CD4-positive, CD25-positive, alpha-beta regulatory T cell (primary cell): ENCODE results near the gene EIF4A3. TPM values are rescaled to one million over a fixed set of nuclear protein-coding genes. Genes with fewer than 3 reads are reported as not detected.
A peak's percentile ranks its signal among the peaks of the same experiment; 100 is the strongest.
"Not testable (repeated sequence)": the region's sequence is repeated elsewhere in the genome, so short reads cannot be mapped to it uniquely, and the experiment has no call there.

ENCODE experiments used
- ATAC-seq, 2 donors: fragments of 150-1000 bp; cut with Tn5 transposase; one replicate each; pipeline ENCODE4 v1.10.0; 2021; ENCODE audit warnings: low read depth in 2 of 2, moderate number of reproducible peaks in 2 of 2, moderate library complexity in 1 of 2
- DNase-seq, 3 donors: peaks; one replicate each; pipeline versions ENCODE4 v3.0.0 to v3.0.0-alpha.2; 2012 to 2022; ENCODE audit warnings: mixed read lengths in 1 of 3
- H3K27ac ChIP-seq: one replicate; pipeline ENCODE4 v1.7.0; 2013; ENCODE audit warnings: mild to moderate bottlenecking, low read length; ENCODE audit not compliant: insufficient read depth, poor library complexity, severe bottlenecking
- H3K27me3 ChIP-seq: one replicate; pipeline ENCODE4 v1.7.0; 2013; ENCODE audit warnings: low read length; ENCODE audit not compliant: control insufficient read depth, insufficient read depth
- H3K36me3 ChIP-seq: one replicate; pipeline ENCODE4 v1.7.0; 2013; ENCODE audit warnings: mild to moderate bottlenecking, low read length, moderate library complexity; ENCODE audit not compliant: control insufficient read depth, insufficient read depth
- H3K4me1 ChIP-seq: 2 replicates; pipeline ENCODE4 v1.7.0; 2013; ENCODE audit warnings: mild to moderate bottlenecking, low read length; ENCODE audit not compliant: insufficient read depth, control insufficient read depth, poor library complexity, severe bottlenecking
- H3K4me3 ChIP-seq: one replicate; pipeline ENCODE4 v1.7.0; 2013; ENCODE audit warnings: low read depth, mild to moderate bottlenecking, low read length, moderate library complexity
- H3K9me3 ChIP-seq, 2 experiments: 1 replicate in 1 of 2; 2 replicates in 1 of 2; pipeline ENCODE4 v1.7.0; 2013; ENCODE audit warnings: low read length in 2 of 2, mild to moderate bottlenecking in 1 of 2, moderate library complexity in 1 of 2; ENCODE audit not compliant: control insufficient read depth in 2 of 2
- H3K27ac Mint-ChIP-seq, 3 donors: one replicate each; pipeline ENCODE4 v1.8.0; 2020 to 2022; ENCODE audit warnings: mild to moderate bottlenecking in 3 of 3, mixed read lengths in 3 of 3, moderate library complexity in 2 of 3
- H3K27me3 Mint-ChIP-seq: one replicate; pipeline ENCODE4 v1.8.0; 2022; ENCODE audit warnings: mild to moderate bottlenecking, mixed read lengths
- H3K36me3 Mint-ChIP-seq: one replicate; pipeline ENCODE4 v1.8.0; 2020; ENCODE audit warnings: mixed read lengths
- H3K4me1 Mint-ChIP-seq, 4 donors: one replicate each; pipeline ENCODE4 v1.8.0; 2020 to 2022; ENCODE audit warnings: mixed read lengths in 4 of 4, mild to moderate bottlenecking in 1 of 4
- H3K4me3 Mint-ChIP-seq, 4 donors: one replicate each; pipeline ENCODE4 v1.8.0; 2020 to 2022; ENCODE audit warnings: mild to moderate bottlenecking in 4 of 4, mixed read lengths in 4 of 4, moderate library complexity in 3 of 4
- H3K9me3 Mint-ChIP-seq, 7 donors: one replicate each; pipeline ENCODE4 v1.8.0; 2020 to 2022; ENCODE audit warnings: mixed read lengths in 7 of 7, mild to moderate bottlenecking in 3 of 7, moderate library complexity in 2 of 7
- polyA plus RNA-seq, 4 donors: library from polyadenylated mRNA; unstranded; fragments of 300-500 nt; fragmentation: Illumina TruSeq; gene quantifications; one replicate each; pipeline ENCODE4 v1.2.3, GENCODE V29; 2021
- total RNA-seq: library from RNA; stranded (reverse); gene quantifications from one replicate; pipeline ENCODE4 v1.2.3, GENCODE V29; 2022

Gene EIF4A3
- total and polyA plus RNA-seq, 5 donors from 2014 or later, result 91.7 to 122 (median 108) TPM

DNA sequence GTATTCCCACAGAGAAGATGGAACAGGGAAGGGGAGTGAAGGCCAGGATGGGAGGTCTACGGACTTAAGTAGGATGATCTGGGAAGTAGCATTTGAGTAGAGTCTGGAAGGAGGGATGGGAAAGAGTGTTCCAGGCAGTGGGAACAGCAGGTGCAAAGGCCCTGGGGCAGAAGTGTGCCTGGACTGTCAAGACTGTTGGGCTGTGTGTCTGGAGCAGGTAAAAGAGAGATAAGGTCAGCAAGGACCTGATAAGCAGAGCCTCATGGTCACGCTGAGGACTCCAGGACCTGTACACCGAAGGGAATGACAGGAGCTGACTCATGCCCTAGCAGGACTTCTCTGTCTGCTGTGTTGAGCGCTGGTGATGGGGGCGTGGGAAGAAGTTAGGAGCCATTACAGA is 22.2 kb upstream of the EIF4A3 start:
- H3K4me1 ChIP-seq, result no peaks in the 10 kb centered on the region
- DNase-seq (no peak), ATAC-seq (no peak)
- H3K4me1 Mint-ChIP-seq, result no peaks in the 10 kb centered on the region
- H3K27me3 ChIP-seq, result no peaks in the 10 kb centered on the region
- H3K27ac ChIP-seq, result no peak overlapping the region
- peaks cover 0 to under 1% (median 0%) of the 10 kb centered on the region in 7 donors for H3K9me3 Mint-ChIP-seq
- no peak overlapping the region for H3K4me3 Mint-ChIP-seq
- H3K9me3 ChIP-seq, result no peaks in the 10 kb centered on the region
- no peaks in the 10 kb centered on the region for H3K36me3 ChIP-seq
- H3K36me3 Mint-ChIP-seq, result no peaks in the 10 kb centered on the region
- no peak overlapping the region for H3K27ac Mint-ChIP-seq
- no peak overlapping the region for H3K4me3 ChIP-seq
- peaks cover 9% of the 10 kb centered on the region for H3K27me3 Mint-ChIP-seq

DNA sequence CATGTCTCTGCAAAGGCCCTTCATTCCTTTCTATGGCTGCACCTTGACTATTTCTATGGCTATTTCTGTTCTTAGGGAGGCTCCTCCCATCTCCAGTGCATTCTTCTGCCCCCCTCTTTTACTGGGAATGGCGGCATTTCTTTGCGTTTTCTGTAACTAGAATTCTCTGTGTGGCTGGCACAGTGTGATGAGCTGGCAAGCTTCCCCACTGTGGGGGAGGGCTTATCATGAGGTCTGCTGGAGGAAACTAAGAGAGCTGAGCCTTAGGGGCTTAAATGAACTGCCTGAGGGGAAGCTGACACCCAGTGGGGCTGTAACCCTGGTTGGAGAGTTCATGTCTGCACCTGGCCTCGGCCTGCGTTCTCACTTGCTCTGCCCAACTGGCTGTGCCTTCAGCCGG is 21.4 kb upstream of the EIF4A3 start:
- no peaks in the 10 kb centered on the region for H3K36me3 Mint-ChIP-seq
- no peak for DNase-seq
- H3K4me3 ChIP-seq, result no peak overlapping the region
- no peak for ATAC-seq
- peaks cover 0 to 1% (median 0%) of the 10 kb centered on the region in 7 donors for H3K9me3 Mint-ChIP-seq
- H3K9me3 ChIP-seq, result no peaks in the 10 kb centered on the region
- no peaks in the 10 kb centered on the region for H3K4me1 Mint-ChIP-seq
- H3K27me3 ChIP-seq, result no peaks in the 10 kb centered on the region
- H3K4me3 Mint-ChIP-seq, result no peak overlapping the region
- no peak overlapping the region for H3K27ac Mint-ChIP-seq
- H3K36me3 ChIP-seq, result no peaks in the 10 kb centered on the region
- peaks cover 9% of the 10 kb centered on the region for H3K27me3 Mint-ChIP-seq
- H3K4me1 ChIP-seq, result no peaks in the 10 kb centered on the region
- no peak overlapping the region for H3K27ac ChIP-seq

DNA sequence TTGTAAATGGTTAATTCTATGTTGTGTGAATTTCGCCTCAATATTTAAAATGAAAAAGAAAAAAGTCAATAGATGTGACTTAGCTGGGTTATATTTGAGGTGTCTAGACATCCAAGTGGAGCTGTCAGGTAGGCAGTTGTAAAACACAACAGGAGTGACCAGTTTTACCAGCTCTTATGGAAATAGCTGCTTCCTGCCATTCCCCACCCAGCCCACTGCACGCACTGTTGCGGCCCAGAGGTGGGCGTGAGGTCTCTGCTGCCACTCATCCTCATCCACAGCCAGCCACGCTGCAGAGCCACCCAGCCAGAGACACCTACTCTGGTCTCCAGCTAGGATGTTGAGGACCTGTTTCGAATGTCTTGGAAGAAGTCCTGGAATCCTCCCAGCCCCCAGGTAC is 19.5 kb upstream of the EIF4A3 start:
- H3K27me3 ChIP-seq, result no peaks in the 10 kb centered on the region
- ATAC-seq, result no peak
- Mint-ChIP-seq H3K27me3 (peaks cover 10% of the 10 kb centered on the region), H3K4me1 (no peaks in the 10 kb centered on the region), H3K27ac (no peak overlapping the region), H3K36me3 (no peaks in the 10 kb centered on the region), H3K4me3 (no peak overlapping the region), H3K9me3 (peaks cover 0 to 1% (median 0%) of the 10 kb centered on the region in 7 donors)
- H3K4me1 ChIP-seq, result no peaks in the 10 kb centered on the region
- H3K4me3 ChIP-seq, result no peak overlapping the region
- H3K9me3 ChIP-seq, result no peaks in the 10 kb centered on the region
- no peak for DNase-seq
- H3K27ac ChIP-seq, result no peak overlapping the region
- no peaks in the 10 kb centered on the region for H3K36me3 ChIP-seq

DNA sequence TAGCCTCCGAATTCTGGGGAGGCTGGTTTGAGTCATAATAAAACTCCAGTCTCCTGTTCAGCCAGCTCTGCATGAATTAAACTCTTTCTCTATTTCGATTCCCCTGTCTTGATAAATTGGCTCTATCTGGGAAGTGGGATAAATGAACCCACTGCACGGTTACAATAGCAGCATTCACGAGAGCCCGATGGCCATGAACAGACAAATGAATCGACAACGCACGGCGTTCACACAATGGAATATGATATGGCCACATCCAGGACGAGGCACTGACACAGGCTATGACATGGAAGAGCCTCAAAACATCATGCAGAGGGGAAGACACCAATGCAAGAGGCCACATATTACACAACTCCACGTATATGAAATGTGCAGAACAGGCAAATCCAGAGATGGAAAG is 17.3 kb upstream of the EIF4A3 start:
- H3K36me3 ChIP-seq, result no peaks in the 10 kb centered on the region
- H3K27me3 Mint-ChIP-seq, result peaks cover 29% of the 10 kb centered on the region
- DNase-seq (no peak), ATAC-seq (no peak)
- H3K4me1 Mint-ChIP-seq, result no peaks in the 10 kb centered on the region
- H3K9me3 ChIP-seq, result no peaks in the 10 kb centered on the region
- H3K4me3 Mint-ChIP-seq, result no peak overlapping the region
- H3K27ac Mint-ChIP-seq, result peak overlapping the region in 1 of 3 donors; percentile 11
- no peaks in the 10 kb centered on the region for H3K27me3 ChIP-seq
- no peaks in the 10 kb centered on the region for H3K4me1 ChIP-seq
- H3K9me3 Mint-ChIP-seq, result peaks cover 0 to 1% (median 0%) of the 10 kb centered on the region in 7 donors
- H3K27ac ChIP-seq, result no peak overlapping the region
- no peak overlapping the region for H3K4me3 ChIP-seq
- no peaks in the 10 kb centered on the region for H3K36me3 Mint-ChIP-seq

DNA sequence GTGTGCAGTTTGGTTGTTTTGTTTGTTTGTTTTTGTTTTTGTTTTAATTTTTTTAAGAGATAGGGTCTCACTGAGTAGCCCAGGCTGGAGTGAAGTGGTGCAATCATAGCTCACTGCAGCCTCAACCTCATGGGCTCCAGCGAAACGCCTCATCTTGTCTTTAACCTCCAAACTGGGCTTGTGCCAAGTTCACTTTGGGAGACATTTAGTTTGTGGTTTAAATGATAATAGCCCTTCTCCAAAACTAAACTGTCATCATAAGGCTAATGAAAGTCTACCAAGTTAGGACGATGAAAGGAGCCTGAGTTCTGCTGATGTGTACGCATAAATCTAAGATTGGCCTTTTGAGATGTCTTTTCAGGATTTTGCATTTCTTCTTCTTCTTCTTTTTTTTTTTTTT is 16.4 kb upstream of the EIF4A3 start:
- Mint-ChIP-seq H3K36me3 (no peaks in the 10 kb centered on the region), H3K4me3 (no peak overlapping the region), H3K27ac (no peak overlapping the region), H3K27me3 (peaks cover 28% of the 10 kb centered on the region), H3K4me1 (no peaks in the 10 kb centered on the region), H3K9me3 (peaks cover 0 to 1% (median 0%) of the 10 kb centered on the region in 7 donors)
- no peak for DNase-seq
- no peaks in the 10 kb centered on the region for H3K27me3 ChIP-seq
- no peak overlapping the region for H3K4me3 ChIP-seq
- H3K27ac ChIP-seq, result no peak overlapping the region
- no peaks in the 10 kb centered on the region for H3K36me3 ChIP-seq
- no peak for ATAC-seq
- H3K9me3 ChIP-seq, result no peaks in the 10 kb centered on the region
- H3K4me1 ChIP-seq, result no peaks in the 10 kb centered on the region

DNA sequence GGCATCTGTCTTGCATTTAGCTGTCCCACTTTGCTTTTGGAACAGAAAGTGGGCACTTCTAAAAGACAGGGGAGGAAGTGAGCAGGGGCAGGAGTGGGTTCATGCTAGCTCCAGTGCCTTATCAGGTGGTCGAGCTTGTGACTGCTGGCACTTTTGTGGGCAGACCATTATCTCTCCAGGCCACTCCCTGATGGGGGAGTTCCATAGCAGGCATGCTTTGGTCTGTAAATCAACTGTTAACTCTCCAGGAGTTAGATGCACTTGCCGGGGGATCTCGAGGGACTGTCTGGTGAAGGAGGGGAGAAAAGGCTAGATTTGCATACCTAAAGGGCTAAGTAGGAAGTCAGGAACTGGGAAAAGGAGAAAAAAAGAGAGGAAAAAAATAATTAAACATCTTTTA is 13.6 kb upstream of the EIF4A3 start:
- Mint-ChIP-seq H3K36me3 (no peaks in the 10 kb centered on the region), H3K27me3 (peaks cover 28% of the 10 kb centered on the region), H3K27ac (no peak overlapping the region), H3K9me3 (peaks cover 0 to 5% (median 0%) of the 10 kb centered on the region in 7 donors), H3K4me1 (no peaks in the 10 kb centered on the region), H3K4me3 (no peak overlapping the region)
- H3K4me1 ChIP-seq, result no peaks in the 10 kb centered on the region
- ATAC-seq, result no peak
- no peak overlapping the region for H3K4me3 ChIP-seq
- H3K27me3 ChIP-seq, result no peaks in the 10 kb centered on the region
- H3K36me3 ChIP-seq, result no peaks in the 10 kb centered on the region
- no peak for DNase-seq
- H3K9me3 ChIP-seq, result peaks cover 5 to 7% of the 10 kb centered on the region in 2 experiments
- H3K27ac ChIP-seq, result no peak overlapping the region

DNA sequence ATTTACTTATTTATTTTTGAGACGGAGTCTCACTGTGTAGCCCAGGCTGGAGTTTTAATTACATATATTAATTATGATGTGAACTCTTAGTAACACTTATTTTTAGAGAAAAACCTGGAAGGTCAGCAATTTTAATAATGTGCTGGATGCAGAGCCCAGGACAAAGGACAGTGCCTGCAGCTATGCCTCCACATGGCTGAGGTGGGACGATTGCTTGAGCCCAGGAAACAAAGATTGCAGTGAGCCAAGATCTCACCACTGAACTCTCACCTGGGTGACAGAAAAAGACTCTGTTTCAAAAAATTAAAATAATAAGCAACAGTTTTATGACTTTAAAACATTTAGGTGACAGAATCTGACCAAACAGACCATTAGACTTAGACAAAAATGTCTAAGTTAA is 11.9 kb upstream of the EIF4A3 start:
- Histone ChIP-seq H3K27ac (no peak overlapping the region), H3K36me3 (no peaks in the 10 kb centered on the region), H3K4me1 (no peaks in the 10 kb centered on the region), H3K27me3 (no peaks in the 10 kb centered on the region), H3K9me3 (peaks cover 5 to 10% of the 10 kb centered on the region in 2 experiments), H3K4me3 (no peak overlapping the region)
- Mint-ChIP-seq H3K4me3 (no peak overlapping the region), H3K27ac (no peak overlapping the region), H3K9me3 (peaks cover 0 to 5% (median 0%) of the 10 kb centered on the region in 7 donors), H3K4me1 (no peaks in the 10 kb centered on the region), H3K27me3 (peaks cover 28% of the 10 kb centered on the region), H3K36me3 (no peaks in the 10 kb centered on the region)
- DNase-seq, result no peak
- no peak for ATAC-seq

DNA sequence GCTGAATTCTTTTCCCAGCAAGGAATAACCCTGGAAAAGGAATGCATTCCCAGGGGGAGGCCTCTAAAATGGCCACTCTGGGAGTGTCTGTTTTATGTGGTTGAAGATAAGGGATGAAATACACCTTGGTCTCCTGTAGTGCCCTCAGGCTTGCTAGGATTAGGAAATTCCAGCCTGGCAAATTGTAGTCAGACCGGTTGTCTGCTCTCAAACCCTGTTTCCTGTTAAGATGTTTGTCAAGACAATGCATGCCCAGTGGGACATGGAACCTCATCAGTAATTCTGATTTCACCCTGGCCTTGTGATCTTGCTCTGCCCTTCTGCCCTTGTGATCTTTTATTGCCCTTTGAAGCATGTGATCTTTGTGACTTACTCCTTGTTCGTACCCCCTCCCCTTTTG is 8.7 kb upstream of the EIF4A3 start:
- not testable (repeated sequence) for H3K9me3 Mint-ChIP-seq, H3K27ac Mint-ChIP-seq, H3K27ac ChIP-seq, DNase-seq, H3K9me3 ChIP-seq, H3K36me3 ChIP-seq, H3K4me3 ChIP-seq, ATAC-seq, H3K4me3 Mint-ChIP-seq, H3K27me3 ChIP-seq, H3K4me1 ChIP-seq, H3K36me3 Mint-ChIP-seq
- Mint-ChIP-seq H3K4me1 (peaks cover 0 to 17% (median 3%) of the 10 kb centered on the region in 4 donors), H3K27me3 (peaks cover 18% of the 10 kb centered on the region)
